Liver (tissue), 9 donors: ENCODE measurements around the gene BAG3. TPM values are rescaled to one million over a fixed set of nuclear protein-coding genes. Genes with fewer than 3 reads are reported as not detected.

Experiments used
- DNase-seq: peaks from one replicate; pipeline ENCODE4 v3.0.0-alpha.2; 2017; ENCODE audit warnings: low spot score
- H3K27ac ChIP-seq, 2 donors: one replicate each; pipeline ENCODE4 v1.7.0; 2013; ENCODE audit warnings: inconsistent platforms in 2 of 2, low read length in 2 of 2, control low read depth in 1 of 2, low read depth in 1 of 2, mild to moderate bottlenecking in 1 of 2
- H3K27me3 ChIP-seq, 4 donors: one replicate each; pipeline versions ENCODE4 v1.6.1 to v1.7.0; 2013; ENCODE audit warnings: low read length in 3 of 4, inconsistent platforms in 1 of 4, mild to moderate bottlenecking in 1 of 4, moderate library complexity in 1 of 4; ENCODE audit not compliant: control insufficient read depth in 4 of 4, insufficient read depth in 4 of 4
- H3K36me3 ChIP-seq, 4 donors: one replicate each; pipeline versions ENCODE4 v1.6.1 to v1.7.0; 2013; ENCODE audit warnings: low read length in 3 of 4, mild to moderate bottlenecking in 3 of 4, low read depth in 1 of 4, moderate library complexity in 1 of 4; ENCODE audit not compliant: control insufficient read depth in 4 of 4, insufficient read depth in 3 of 4
- H3K4me1 ChIP-seq, 4 donors: one replicate each; pipeline versions ENCODE4 v1.6.1 to v1.7.0; 2013; ENCODE audit warnings: low read length in 3 of 4, mild to moderate bottlenecking in 3 of 4, moderate library complexity in 1 of 4; ENCODE audit not compliant: control insufficient read depth in 4 of 4, insufficient read depth in 4 of 4
- H3K4me3 ChIP-seq, 3 donors: one replicate each; pipeline versions ENCODE4 v1.6.1 to v1.7.0; 2013; ENCODE audit warnings: low read length in 3 of 3, control low read depth in 1 of 3, low read depth in 1 of 3, mild to moderate bottlenecking in 1 of 3
- H3K9ac ChIP-seq, 2 donors: one replicate each; pipeline ENCODE4 v1.7.0; 2013; ENCODE audit warnings: low read length in 2 of 2, mild to moderate bottlenecking in 2 of 2, moderate library complexity in 2 of 2, control low read depth in 1 of 2, low read depth in 1 of 2
- H3K9me3 ChIP-seq, 4 donors: one replicate each; pipeline versions ENCODE4 v1.6.1 to v1.7.0; 2013; ENCODE audit warnings: low read length in 3 of 4; ENCODE audit not compliant: control insufficient read depth in 4 of 4
- EGR1 ChIP-seq, 2 donors: IDR thresholded peaks; 2 replicates each; pipeline ENCODE4 v1.6.1; 2016 to 2018; ENCODE audit warnings: antibody characterized with exemption in 2 of 2, low read depth in 2 of 2
- FOXA1 ChIP-seq: IDR thresholded peaks from 2 replicates; pipeline ENCODE4 v1.6.1; 2016; ENCODE audit warnings: antibody characterized with exemption
- FOXA2 ChIP-seq: IDR thresholded peaks from 2 replicates; pipeline ENCODE4 v1.6.1; 2016; ENCODE audit warnings: antibody characterized with exemption
- GABPA ChIP-seq, 2 donors: IDR thresholded peaks in 1 of 2; conservative IDR thresholded peaks in 1 of 2; 2 replicates each; pipeline ENCODE4 v1.6.1; 2016; ENCODE audit warnings: antibody characterized with exemption in 2 of 2, mild to moderate bottlenecking in 1 of 2, moderate library complexity in 1 of 2
- HNF4A ChIP-seq, 2 donors: conservative IDR thresholded peaks; 2 replicates each; pipeline ENCODE4 v1.6.1; 2016; ENCODE audit warnings: antibody characterized with exemption in 2 of 2, mild to moderate bottlenecking in 2 of 2
- HNF4G ChIP-seq: IDR thresholded peaks from 2 replicates; pipeline ENCODE4 v1.6.1; 2016; ENCODE audit warnings: antibody characterized with exemption
- JUND ChIP-seq, 2 donors: IDR thresholded peaks; 2 replicates each; pipeline ENCODE4 v1.6.1; 2016; ENCODE audit warnings: antibody characterized with exemption in 2 of 2
- RAD21 ChIP-seq, 2 donors: IDR thresholded peaks; 2 replicates each; pipeline ENCODE4 v1.6.1; 2016; ENCODE audit warnings: antibody characterized with exemption in 2 of 2, mild to moderate bottlenecking in 2 of 2
- RXRA ChIP-seq, 2 donors: IDR thresholded peaks; 2 replicates each; pipeline ENCODE4 v1.6.1; 2017 to 2018; ENCODE audit warnings: antibody characterized with exemption in 2 of 2, mild to moderate bottlenecking in 1 of 2
- SP1 ChIP-seq: IDR thresholded peaks from 2 replicates; pipeline ENCODE4 v1.6.1; 2018; ENCODE audit warnings: antibody characterized with exemption, mild to moderate bottlenecking
- TAF1 ChIP-seq: conservative IDR thresholded peaks from 2 replicates; pipeline ENCODE4 v1.6.1; 2016; ENCODE audit warnings: antibody characterized with exemption, mild to moderate bottlenecking
- WGBS: extraction: QIAGEN DNeasy Blood & Tissue Kit; methylation state at CpG from one replicate; pipeline ENCODE4 v1.1.7; 2013; 5-methylcytosine and 5-hydroxymethylcytosine counted together
- polyA plus RNA-seq, 2 donors: library from polyadenylated mRNA; stranded (reverse) in 1 of 2; unstranded in 1 of 2; fragments of 200-250 nt in 1 of 2; fragments of >200 nt in 1 of 2; fragmentation: Nextera tagmentation in 1 of 2; extraction: Ambion mirVana in 1 of 2; gene quantifications; one replicate each; pipeline versions ENCODE4 v1.2.1 to v1.2.3, GENCODE V29; 2013 to 2015
- total RNA-seq, 2 donors: library from RNA; depleted of rRNA; stranded (reverse); fragments of >200 nt; gene quantifications; one replicate each; pipeline ENCODE4 v1.2.3, GENCODE V29; 2014
- TF ChIP-seq, protein P1 (sequence below): fragments of 150-350 bp; IDR thresholded peaks from 2 replicates; pipeline ENCODE4 v1.5.1; 2017; ENCODE audit warnings: improper control_type of control experiment, low read depth, low read length; ENCODE audit not compliant: missing input control
- TF ChIP-seq, protein P2 (sequence below): IDR thresholded peaks from 2 replicates; pipeline ENCODE4 v1.6.1; 2016; ENCODE audit warnings: antibody characterized with exemption
- TF ChIP-seq, protein P3 (sequence below): IDR thresholded peaks from 2 replicates; pipeline ENCODE4 v1.6.1; 2016; ENCODE audit warnings: antibody characterized with exemption
- donor health status: healthy.
- donor health status: healthy.
- donor health status: healthy.
- donor health status: healthy.
- donor health status: healthy.

Gene BAG3
- total and polyA plus RNA-seq, 4 donors: 2.2 to 15.1 (median 6.3) TPM

DNA sequence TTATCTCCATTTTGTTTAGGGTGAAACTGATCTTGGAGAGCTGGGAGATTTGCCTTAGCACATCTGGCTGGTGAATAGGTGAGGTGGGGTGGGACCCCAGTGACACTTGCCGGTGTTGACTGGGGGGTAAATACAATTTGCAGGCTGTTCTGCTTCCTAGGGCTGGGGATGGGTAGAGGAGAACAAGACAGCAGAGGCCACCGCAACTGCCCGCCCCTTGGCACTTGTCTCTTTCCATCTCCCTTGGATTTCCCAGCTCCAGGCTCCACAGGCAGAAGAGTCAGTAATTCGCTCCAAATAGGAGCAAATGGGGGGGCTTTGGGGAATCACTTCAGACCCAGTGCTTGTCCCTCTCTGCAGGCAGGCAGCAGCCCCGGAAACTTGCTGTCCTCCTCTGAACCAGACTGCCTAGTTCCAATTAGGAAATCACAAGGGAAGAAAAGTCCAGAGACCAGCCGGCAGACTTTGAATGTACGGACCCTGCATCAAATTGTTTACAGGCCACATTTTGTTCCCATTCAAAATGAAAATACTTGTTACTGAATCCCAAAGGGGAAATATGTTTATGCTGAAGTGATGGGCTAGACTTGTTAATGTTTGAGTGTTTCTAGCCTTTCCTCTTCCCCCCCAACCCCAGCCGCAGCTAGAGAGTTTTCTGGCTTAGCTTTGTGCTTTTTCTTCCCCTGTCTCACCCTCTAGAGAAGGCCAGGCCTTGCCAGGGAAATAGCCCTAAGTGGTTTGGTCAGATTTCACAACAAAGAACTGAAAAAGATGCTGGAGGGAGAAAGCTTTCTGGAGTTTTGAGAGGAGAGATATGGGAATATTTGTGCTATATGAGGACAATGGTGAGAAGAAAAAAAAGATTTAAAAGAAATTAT, 64.7 kb downstream of the BAG3 start:
- no peaks in the 10 kb centered on the region for H3K36me3 ChIP-seq
- no peak for DNase-seq
- H3K4me1 ChIP-seq: no peaks in the 10 kb centered on the region
- H3K9me3 ChIP-seq: no peaks in the 10 kb centered on the region
- H3K9ac ChIP-seq: no peak overlapping the region
- H3K27me3 ChIP-seq: no peaks in the 10 kb centered on the region
- TF ChIP-seq JUND (IDR thresholded peaks at IDR 0.05) (no peak), EGR1 (IDR thresholded peaks at IDR 0.05; ENCODE audit: low read depth in 2 of 2) (no peak), RXRA (IDR thresholded peaks at IDR 0.05) (no peak), HNF4G (no peak), FOXA2 (no peak), SP1 (no peak), GABPA (IDR thresholded peaks at IDR 0.05 in 1 of 2, conservative IDR thresholded peaks at IDR 0.05 in 1 of 2) (no peak), FOXA1 (no peak), HNF4A (conservative IDR thresholded peaks at IDR 0.05) (no peak), TAF1 (no peak), RAD21 (IDR thresholded peaks at IDR 0.05) (no peak)
- TF ChIP-seq, protein P1, sequence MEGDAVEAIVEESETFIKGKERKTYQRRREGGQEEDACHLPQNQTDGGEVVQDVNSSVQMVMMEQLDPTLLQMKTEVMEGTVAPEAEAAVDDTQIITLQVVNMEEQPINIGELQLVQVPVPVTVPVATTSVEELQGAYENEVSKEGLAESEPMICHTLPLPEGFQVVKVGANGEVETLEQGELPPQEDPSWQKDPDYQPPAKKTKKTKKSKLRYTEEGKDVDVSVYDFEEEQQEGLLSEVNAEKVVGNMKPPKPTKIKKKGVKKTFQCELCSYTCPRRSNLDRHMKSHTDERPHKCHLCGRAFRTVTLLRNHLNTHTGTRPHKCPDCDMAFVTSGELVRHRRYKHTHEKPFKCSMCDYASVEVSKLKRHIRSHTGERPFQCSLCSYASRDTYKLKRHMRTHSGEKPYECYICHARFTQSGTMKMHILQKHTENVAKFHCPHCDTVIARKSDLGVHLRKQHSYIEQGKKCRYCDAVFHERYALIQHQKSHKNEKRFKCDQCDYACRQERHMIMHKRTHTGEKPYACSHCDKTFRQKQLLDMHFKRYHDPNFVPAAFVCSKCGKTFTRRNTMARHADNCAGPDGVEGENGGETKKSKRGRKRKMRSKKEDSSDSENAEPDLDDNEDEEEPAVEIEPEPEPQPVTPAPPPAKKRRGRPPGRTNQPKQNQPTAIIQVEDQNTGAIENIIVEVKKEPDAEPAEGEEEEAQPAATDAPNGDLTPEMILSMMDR: no peak
- TF ChIP-seq, protein P2, sequence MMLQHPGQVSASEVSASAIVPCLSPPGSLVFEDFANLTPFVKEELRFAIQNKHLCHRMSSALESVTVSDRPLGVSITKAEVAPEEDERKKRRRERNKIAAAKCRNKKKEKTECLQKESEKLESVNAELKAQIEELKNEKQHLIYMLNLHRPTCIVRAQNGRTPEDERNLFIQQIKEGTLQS: no peak
- H3K27ac ChIP-seq: no peak overlapping the region
- WGBS: 65% methylated on average over 8 of the region's 8 CpGs
- no peak overlapping the region for H3K4me3 ChIP-seq

DNA sequence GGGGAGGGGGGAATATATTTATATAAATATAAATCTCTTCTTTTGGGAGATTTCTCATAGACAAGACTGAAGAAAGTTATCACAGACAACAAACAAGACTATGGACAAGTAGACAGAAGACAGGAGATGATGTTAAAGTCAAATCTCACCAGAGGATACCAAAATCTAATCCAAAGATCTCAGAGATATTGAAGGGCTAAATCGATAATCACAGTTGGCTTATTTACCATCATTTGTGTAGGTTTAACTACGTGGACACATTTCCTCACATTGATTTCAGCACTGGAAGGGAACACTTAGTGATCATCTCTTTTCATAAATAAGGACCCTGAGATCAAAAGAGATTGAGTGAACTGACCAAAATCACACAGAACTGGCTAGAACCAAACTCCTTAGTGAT, 72.0 kb downstream of the BAG3 start:
- Histone ChIP-seq H3K27me3 (no peaks in the 10 kb centered on the region), H3K36me3 (no peaks in the 10 kb centered on the region), H3K9me3 (no peaks in the 10 kb centered on the region), H3K4me3 (no peak overlapping the region), H3K4me1 (peaks cover 0 to 13% (median 7%) of the 10 kb centered on the region in 4 donors), H3K27ac (no peak overlapping the region), H3K9ac (no peak overlapping the region)
- TF ChIP-seq FOXA2 (no peak), HNF4G (no peak), HNF4A (conservative IDR thresholded peaks at IDR 0.05) (no peak), EGR1 (IDR thresholded peaks at IDR 0.05; ENCODE audit: low read depth in 2 of 2) (no peak)
- TF ChIP-seq, protein P2: no peak
- TF ChIP-seq, protein P3, sequence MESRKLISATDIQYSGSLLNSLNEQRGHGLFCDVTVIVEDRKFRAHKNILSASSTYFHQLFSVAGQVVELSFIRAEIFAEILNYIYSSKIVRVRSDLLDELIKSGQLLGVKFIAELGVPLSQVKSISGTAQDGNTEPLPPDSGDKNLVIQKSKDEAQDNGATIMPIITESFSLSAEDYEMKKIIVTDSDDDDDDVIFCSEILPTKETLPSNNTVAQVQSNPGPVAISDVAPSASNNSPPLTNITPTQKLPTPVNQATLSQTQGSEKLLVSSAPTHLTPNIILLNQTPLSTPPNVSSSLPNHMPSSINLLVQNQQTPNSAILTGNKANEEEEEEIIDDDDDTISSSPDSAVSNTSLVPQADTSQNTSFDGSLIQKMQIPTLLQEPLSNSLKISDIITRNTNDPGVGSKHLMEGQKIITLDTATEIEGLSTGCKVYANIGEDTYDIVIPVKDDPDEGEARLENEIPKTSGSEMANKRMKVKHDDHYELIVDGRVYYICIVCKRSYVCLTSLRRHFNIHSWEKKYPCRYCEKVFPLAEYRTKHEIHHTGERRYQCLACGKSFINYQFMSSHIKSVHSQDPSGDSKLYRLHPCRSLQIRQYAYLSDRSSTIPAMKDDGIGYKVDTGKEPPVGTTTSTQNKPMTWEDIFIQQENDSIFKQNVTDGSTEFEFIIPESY: no peak
- DNase-seq: no peak
- WGBS: 67% methylated on average over 2 of the region's 2 CpGs
